Hepatocyte (in vitro differentiated cells): ENCODE results near the gene TCF7L1. TPM values are rescaled to one million over a fixed set of nuclear protein-coding genes. Genes with fewer than 3 reads are reported as not detected.

Source experiments
- DNase-seq: peaks from one replicate; pipeline ENCODE4 v3.0.0-alpha.2; 2016; ENCODE audit warnings: low spot score
- H2AFZ ChIP-seq: fragments of 200-600 bp; sonication (generic); 2 replicates; pipeline ENCODE4 v1.6.0; 2016; ENCODE audit warnings: antibody characterized with exemption, mild to moderate bottlenecking
- H3K27ac ChIP-seq: fragments of 200-600 bp; sonication (generic); 2 replicates; pipeline ENCODE4 v1.5.1; 2016; ENCODE audit warnings: mild to moderate bottlenecking
- H3K27me3 ChIP-seq: fragments of 200-600 bp; sonication (generic); 2 replicates; pipeline ENCODE4 v1.6.1; 2016
- H3K36me3 ChIP-seq: fragments of 200-600 bp; sonication (generic); replicated peaks from 2 replicates; pipeline ENCODE4 v1.5.1; 2016; ENCODE audit warnings: low read depth; ENCODE audit not compliant: insufficient read depth
- H3K4me1 ChIP-seq: fragments of 200-600 bp; sonication (generic); 2 replicates; pipeline ENCODE4 v1.5.1; 2016; ENCODE audit warnings: mild to moderate bottlenecking, moderate library complexity; ENCODE audit not compliant: insufficient read depth
- H3K4me2 ChIP-seq: fragments of 200-600 bp; sonication (generic); 2 replicates; pipeline ENCODE4 v1.6.0; 2016
- H3K4me3 ChIP-seq: fragments of 200-600 bp; sonication (generic); 2 replicates; pipeline ENCODE4 v1.5.1; 2016; ENCODE audit warnings: mild to moderate bottlenecking
- H3K79me2 ChIP-seq: fragments of 200-600 bp; sonication (generic); 2 replicates; pipeline ENCODE4 v1.6.0; 2017; ENCODE audit warnings: mild to moderate bottlenecking
- H3K9me2 ChIP-seq: fragments of 200-600 bp; sonication (generic); replicated peaks from 2 replicates; pipeline ENCODE4 v1.6.0; 2017; ENCODE audit warnings: mild to moderate bottlenecking; ENCODE audit not compliant: insufficient read depth
- H3K9me3 ChIP-seq: fragments of 200-600 bp; sonication (generic); 2 replicates; pipeline ENCODE4 v1.5.1; 2016; ENCODE audit warnings: low read depth, mild to moderate bottlenecking
- H4K20me1 ChIP-seq: fragments of 200-600 bp; sonication (generic); 2 replicates; pipeline ENCODE4 v1.6.0; 2016; ENCODE audit warnings: mild to moderate bottlenecking; ENCODE audit not compliant: insufficient read depth, poor library complexity, severe bottlenecking
- EZH2 ChIP-seq: fragments of 200-600 bp; sonication (generic); IDR thresholded peaks from 2 replicates; pipeline ENCODE4 v1.6.1; 2016; ENCODE audit warnings: antibody characterized with exemption, mild to moderate bottlenecking, borderline replicate concordance
- EZH2phosphoT487 ChIP-seq: fragments of 200-600 bp; sonication (generic); IDR thresholded peaks from one replicate; pipeline ENCODE4 v1.6.1; 2018; ENCODE audit warnings: antibody characterized with exemption, mild to moderate bottlenecking, low read depth, moderate library complexity; ENCODE audit not compliant: unreplicated experiment, severe bottlenecking
- WGBS: methylation state at CpG from one replicate; pipeline ENCODE4 v1.1.6; 2016; ENCODE audit warnings: low lambda C conversion rate; ENCODE audit errors: missing lambda C conversion rate; 5-methylcytosine and 5-hydroxymethylcytosine counted together
- polyA plus RNA-seq: library from polyadenylated mRNA; unstranded; fragments of >200 nt; fragmentation: Nextera tagmentation; extraction: Ambion mirVana; gene quantifications from 2 replicates; pipeline ENCODE4 v1.2.1, GENCODE V29; 2016
- total RNA-seq: library from RNA; depleted of rRNA; stranded (reverse); fragments of >200 nt; gene quantifications from 2 replicates; pipeline ENCODE4 v1.2.3, GENCODE V29; 2014
- TF ChIP-seq, protein P1 (sequence below): fragments of 200-600 bp; sonication (generic); IDR thresholded peaks from 2 replicates; pipeline ENCODE4 v1.5.1; 2016; ENCODE audit warnings: antibody characterized with exemption, mild to moderate bottlenecking; ENCODE audit not compliant: poor library complexity

The TCF7L1 gene
- total and polyA plus RNA-seq, 2 experiments from 2014 or later = 3.7 to 20.6 TPM

- 72% methylated on average over 5 of the region's 5 CpGs for WGBS
- Histone ChIP-seq H3K4me3 (no peak overlapping the region), H2AFZ (no peak overlapping the region), H3K9me2 (no peaks in the 10 kb centered on the region), H4K20me1 (peaks cover 22% of the 10 kb centered on the region), H3K79me2 (peaks cover 87% of the 10 kb centered on the region), H3K36me3 (no peaks in the 10 kb centered on the region), H3K4me1 (peaks cover 16% of the 10 kb centered on the region), H3K4me2 (no peak overlapping the region), H3K9me3 (no peaks in the 10 kb centered on the region), H3K27me3 (no peaks in the 10 kb centered on the region), H3K27ac (no peak overlapping the region)
- peak; percentile 49 for DNase-seq
- no peak for TF ChIP-seq EZH2phosphoT487
- TF ChIP-seq, protein P1, sequence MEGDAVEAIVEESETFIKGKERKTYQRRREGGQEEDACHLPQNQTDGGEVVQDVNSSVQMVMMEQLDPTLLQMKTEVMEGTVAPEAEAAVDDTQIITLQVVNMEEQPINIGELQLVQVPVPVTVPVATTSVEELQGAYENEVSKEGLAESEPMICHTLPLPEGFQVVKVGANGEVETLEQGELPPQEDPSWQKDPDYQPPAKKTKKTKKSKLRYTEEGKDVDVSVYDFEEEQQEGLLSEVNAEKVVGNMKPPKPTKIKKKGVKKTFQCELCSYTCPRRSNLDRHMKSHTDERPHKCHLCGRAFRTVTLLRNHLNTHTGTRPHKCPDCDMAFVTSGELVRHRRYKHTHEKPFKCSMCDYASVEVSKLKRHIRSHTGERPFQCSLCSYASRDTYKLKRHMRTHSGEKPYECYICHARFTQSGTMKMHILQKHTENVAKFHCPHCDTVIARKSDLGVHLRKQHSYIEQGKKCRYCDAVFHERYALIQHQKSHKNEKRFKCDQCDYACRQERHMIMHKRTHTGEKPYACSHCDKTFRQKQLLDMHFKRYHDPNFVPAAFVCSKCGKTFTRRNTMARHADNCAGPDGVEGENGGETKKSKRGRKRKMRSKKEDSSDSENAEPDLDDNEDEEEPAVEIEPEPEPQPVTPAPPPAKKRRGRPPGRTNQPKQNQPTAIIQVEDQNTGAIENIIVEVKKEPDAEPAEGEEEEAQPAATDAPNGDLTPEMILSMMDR = peak; percentile 16
Measured at GRCh38 chr2:85181134-85181631, 48.0 kb downstream of the TCF7L1 start.

DNA sequence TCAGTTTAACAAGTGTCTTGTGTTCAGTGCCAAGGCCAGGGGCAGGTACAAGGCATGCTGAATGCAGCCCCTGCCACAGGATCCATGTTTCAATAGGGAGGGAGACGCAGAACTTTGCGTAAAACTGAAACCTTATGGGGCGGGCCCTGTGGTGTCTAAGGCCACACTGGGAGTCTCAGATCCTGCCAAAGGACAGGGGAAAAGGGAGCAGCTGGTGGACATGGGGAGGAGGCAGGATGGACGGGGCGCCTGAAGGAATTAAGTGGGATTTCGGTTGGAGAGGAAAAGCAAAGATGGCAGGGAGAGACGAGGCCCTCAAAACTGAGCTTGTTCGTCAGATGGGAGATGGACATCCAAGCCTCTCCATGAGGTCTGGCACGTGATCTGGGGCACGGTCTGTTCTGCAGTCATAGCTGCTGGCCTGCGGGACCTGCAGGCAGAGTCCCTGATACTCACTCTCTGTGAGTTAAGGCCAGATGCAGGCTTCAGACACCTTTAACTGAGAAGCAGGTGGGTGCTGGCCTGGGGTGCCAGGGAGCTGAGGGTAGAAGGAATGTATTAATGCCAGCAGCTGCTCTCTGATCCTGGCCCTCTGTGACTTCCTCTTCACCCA lies 48.8 kb downstream of the TCF7L1 start:
- TF ChIP-seq EZH2 = no peak
- H4K20me1 ChIP-seq = peaks cover 19% of the 10 kb centered on the region

GRCh38 chr2:85183076-85183475 lies 49.9 kb downstream of the TCF7L1 start:
- H3K4me1 ChIP-seq = peaks cover 13% of the 10 kb centered on the region
- H3K27me3 ChIP-seq = no peaks in the 10 kb centered on the region
- no peak overlapping the region for H2AFZ ChIP-seq
- no peak for DNase-seq
- TF ChIP-seq, protein P1 = no peak
- TF ChIP-seq EZH2 = no peak
- no peak for TF ChIP-seq EZH2phosphoT487
- H3K9me3 ChIP-seq = no peaks in the 10 kb centered on the region
- H3K4me2 ChIP-seq = no peak overlapping the region
- peaks cover 19% of the 10 kb centered on the region for H4K20me1 ChIP-seq
- peaks cover 82% of the 10 kb centered on the region for H3K79me2 ChIP-seq
- H3K4me3 ChIP-seq = no peak overlapping the region
- no peak overlapping the region for H3K27ac ChIP-seq
- 94% methylated on average over 3 of the region's 3 CpGs for WGBS
- H3K9me2 ChIP-seq = no peaks in the 10 kb centered on the region
- H3K36me3 ChIP-seq = no peaks in the 10 kb centered on the region

More for the DNA sequence above, 48.8 kb downstream of the TCF7L1 start:
- Histone ChIP-seq H3K9me3 (no peaks in the 10 kb centered on the region), H3K27ac (no peak overlapping the region), H3K4me3 (no peak overlapping the region), H3K4me2 (no peak overlapping the region), H2AFZ (no peak overlapping the region), H3K79me2 (peaks cover 85% of the 10 kb centered on the region), H3K36me3 (no peaks in the 10 kb centered on the region), H3K27me3 (no peaks in the 10 kb centered on the region), H3K9me2 (no peaks in the 10 kb centered on the region), H3K4me1 (peaks cover 13% of the 10 kb centered on the region)
- no peak for DNase-seq
- WGBS = 97% methylated on average over 11 of the region's 11 CpGs

- H3K4me2 ChIP-seq = no peak overlapping the region
- H2AFZ ChIP-seq = no peak overlapping the region
- peaks cover 17% of the 10 kb centered on the region for H4K20me1 ChIP-seq
- H3K27ac ChIP-seq = no peak overlapping the region
- TF ChIP-seq EZH2 (no peak), EZH2phosphoT487 (no peak)
- TF ChIP-seq, protein P1 = no peak
- peaks cover 80% of the 10 kb centered on the region for H3K79me2 ChIP-seq
- H3K4me3 ChIP-seq = no peak overlapping the region
- H3K36me3 ChIP-seq = no peaks in the 10 kb centered on the region
- WGBS = 80% methylated on average over 4 of the region's 4 CpGs
- peaks cover 17% of the 10 kb centered on the region for H3K4me1 ChIP-seq
- no peaks in the 10 kb centered on the region for H3K27me3 ChIP-seq
- DNase-seq = no peak
- H3K9me3 ChIP-seq = no peaks in the 10 kb centered on the region
- no peaks in the 10 kb centered on the region for H3K9me2 ChIP-seq
Measured at GRCh38 chr2:85183479-85183878, 50.3 kb downstream of the TCF7L1 start.
